GM12872 (cell line): Measurements from ENCODE around the gene AOPEP.

Experiments
- TF ChIP-seq, protein P1 (sequence below): IDR thresholded peaks from 3 replicates; pipeline ENCODE4 v1.5.1; 2011; ENCODE audit warnings: low read depth, mild to moderate bottlenecking, low read length, moderate library complexity; ENCODE audit not compliant: insufficient read depth

AOPEP gene

DNA sequence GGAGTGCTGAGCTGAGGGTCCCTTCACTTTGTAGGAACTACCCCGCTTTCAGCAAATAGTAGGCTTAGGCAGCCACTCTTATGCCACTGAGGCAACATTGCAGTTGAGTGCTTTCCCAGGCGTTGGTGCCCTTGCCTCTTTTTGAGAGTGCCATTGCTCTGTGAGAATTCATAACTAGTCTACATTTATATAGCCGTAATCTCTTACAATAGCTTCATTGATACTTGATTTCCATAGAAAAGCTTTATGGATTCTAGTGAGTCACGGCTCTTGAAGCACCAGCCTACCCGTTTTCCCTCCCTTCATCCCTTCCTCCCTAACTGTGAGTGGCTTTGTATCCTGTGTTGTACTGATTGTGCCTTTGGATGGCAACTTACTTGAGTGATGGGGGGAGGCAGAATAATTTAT lies 283.9 kb downstream of the AOPEP start:
- TF ChIP-seq, protein P1, sequence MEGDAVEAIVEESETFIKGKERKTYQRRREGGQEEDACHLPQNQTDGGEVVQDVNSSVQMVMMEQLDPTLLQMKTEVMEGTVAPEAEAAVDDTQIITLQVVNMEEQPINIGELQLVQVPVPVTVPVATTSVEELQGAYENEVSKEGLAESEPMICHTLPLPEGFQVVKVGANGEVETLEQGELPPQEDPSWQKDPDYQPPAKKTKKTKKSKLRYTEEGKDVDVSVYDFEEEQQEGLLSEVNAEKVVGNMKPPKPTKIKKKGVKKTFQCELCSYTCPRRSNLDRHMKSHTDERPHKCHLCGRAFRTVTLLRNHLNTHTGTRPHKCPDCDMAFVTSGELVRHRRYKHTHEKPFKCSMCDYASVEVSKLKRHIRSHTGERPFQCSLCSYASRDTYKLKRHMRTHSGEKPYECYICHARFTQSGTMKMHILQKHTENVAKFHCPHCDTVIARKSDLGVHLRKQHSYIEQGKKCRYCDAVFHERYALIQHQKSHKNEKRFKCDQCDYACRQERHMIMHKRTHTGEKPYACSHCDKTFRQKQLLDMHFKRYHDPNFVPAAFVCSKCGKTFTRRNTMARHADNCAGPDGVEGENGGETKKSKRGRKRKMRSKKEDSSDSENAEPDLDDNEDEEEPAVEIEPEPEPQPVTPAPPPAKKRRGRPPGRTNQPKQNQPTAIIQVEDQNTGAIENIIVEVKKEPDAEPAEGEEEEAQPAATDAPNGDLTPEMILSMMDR, result no peak

DNA sequence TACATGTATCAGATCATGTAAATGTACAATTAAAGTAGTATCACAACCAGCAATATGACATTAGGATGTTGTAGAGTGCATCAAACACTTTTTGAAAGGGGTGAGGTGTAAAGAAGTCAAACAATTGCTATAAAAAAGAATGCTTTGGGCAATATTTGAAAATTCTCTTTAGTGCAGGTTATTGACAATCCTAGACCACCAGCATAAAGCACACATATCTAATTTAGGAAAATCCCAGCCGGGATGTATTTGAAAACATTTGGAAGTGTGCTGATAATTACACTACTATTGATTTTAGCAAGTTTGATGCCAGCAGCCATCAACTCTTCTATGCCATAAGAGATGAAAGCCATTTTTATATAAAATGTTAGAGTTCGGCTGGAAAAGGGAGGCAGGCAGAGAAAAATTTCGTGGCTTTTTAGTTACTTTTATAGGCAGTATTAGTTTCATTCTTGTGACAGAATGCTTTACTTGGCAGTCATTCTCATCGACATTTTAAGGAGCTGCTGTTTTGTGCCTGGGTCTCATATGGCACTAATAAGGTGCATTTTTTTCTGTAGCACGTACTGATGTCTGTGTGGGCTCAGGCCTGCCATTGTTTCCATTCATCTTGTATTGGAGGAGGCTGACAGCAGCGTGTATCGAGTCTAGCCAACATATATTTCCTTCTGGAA lies 285.7 kb downstream of the AOPEP start:
- TF ChIP-seq, protein P1, result no peak

DNA sequence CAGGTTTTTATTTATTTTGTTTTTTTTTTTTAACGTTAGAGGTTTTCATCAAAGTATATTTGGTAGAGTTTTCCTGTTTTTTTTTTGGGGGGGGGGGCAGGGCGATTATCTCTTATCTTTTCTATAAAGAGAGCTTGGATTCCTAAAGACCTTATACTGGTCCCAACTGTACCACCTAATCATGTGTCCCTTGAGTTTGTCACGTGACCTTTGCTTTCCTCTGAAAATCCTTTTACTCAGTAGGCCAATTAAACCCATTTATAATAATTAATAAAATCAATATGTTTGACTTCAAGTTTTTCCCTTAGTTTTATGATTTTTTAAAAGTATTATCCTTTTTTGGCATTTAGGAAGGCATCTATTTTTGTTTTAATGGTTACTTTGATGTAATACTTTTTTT lies 286.4 kb downstream of the AOPEP start:
- TF ChIP-seq, protein P1, result no peak

DNA sequence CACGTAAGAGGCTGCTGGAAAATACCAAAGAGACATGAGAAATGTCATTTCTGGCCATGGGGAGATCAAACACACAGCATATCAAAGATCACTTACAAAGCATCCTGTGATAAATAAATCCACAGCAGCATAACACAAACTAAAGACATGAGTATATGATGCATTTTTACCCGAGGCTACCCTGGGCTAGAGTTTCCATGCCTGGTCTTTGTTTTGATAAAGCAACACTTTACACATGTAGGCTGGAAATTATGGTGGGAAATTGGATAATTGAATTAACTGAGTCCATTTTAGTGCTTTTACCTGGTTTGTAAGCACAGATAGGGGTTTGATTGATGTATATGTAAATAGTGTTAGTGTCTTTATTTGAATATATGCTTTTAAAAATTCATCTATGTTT lies 288.4 kb downstream of the AOPEP start:
- TF ChIP-seq, protein P1, result no peak

DNA sequence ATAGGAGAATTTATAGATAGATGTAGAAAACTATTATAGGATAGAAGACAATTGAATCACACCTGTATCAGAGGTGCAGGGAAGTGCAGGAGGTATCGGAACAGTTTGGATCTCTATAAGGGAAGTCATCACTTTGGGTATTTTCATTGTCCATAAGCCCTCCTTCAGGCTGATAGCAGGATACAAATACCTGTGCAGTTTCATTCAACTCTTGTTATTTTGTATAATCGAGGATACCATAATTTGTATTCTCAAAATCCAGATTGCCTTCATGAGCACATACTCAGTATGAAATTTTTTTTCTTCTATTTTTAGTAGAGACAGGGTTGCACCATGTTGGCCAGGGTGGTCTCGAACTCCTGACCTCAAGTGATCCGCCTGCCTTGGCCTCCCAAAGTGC lies 289.1 kb downstream of the AOPEP start:
- TF ChIP-seq, protein P1, result no peak

DNA sequence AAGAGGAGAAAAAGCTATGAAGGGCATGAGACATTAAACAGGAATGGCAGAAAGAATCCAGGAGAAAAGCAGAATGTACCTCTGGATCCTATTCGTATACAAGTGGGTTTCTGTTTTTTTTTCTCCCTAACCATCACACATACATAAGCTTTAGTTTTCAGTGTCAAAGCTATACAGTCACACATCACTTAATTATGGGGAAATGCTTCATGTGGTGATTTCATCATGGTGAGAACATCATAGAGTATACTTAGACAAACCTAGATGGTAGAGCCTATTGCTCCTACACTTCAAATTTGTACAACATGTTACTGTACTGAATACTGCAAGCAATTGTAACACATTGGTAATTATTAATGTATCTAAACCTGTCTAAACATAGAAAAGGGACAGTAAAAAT lies 290.6 kb downstream of the AOPEP start:
- TF ChIP-seq, protein P1, result no peak

DNA sequence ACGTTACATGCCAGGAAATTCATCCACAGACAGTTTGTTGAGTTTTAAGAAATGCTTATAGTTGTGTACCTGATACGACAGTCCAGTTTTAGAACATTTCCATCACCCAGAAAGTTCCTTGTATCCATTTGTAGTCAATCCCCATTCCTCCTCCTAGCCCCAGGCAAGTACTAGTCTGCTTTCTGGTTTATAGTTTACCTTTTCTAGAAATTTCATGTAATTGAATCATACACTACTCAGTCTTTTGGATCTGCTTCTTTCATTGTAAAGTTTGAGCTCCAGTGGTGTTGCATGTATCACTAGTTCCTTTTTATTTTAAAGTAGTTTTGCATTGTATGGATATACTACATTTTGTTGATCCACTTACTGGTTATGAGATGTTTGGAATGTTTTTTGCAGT lies 291.2 kb downstream of the AOPEP start:
- TF ChIP-seq, protein P1, result no peak
